ENCODE data around the gene TNFRSF18.

The TNFRSF18 gene

GRCh38 chr1:1213345-1214265, 7.2 kb upstream of the TNFRSF18 start, which contains the start of gene TNFRSF4:
TNFRSF4 (minus strand) TSS chr1:1214153; CDS start chr1:1214127, 26 bp downstream.
- DNase-seq (ENCODE audit: low spot score), result no peak

GRCh38 chr1:1212780-1213344, 6.5 kb upstream of the TNFRSF18 start:
- no peak for DNase-seq (ENCODE audit: low spot score)

GRCh38 chr1:1211541-1212441, 5.4 kb upstream of the TNFRSF18 start:
- DNase-seq (ENCODE audit: low spot score), result no peak

GRCh38 chr1:1210726-1211540, 4.5 kb upstream of the TNFRSF18 start:
- no peak for DNase-seq (ENCODE audit: low spot score)

GRCh38 chr1:1208713-1209433, 2.5 kb upstream of the TNFRSF18 start:
- DNase-seq (ENCODE audit: low spot score), result no peak

- no peak for DNase-seq (ENCODE audit: low spot score)
Measured at GRCh38 chr1:1207571-1207892, 1.1 kb upstream of the TNFRSF18 start.

GRCh38 chr1:1206966-1207531, 657 bp upstream of the TNFRSF18 start:
- DNase-seq (ENCODE audit: low spot score), result no peak

- no peak for DNase-seq (ENCODE audit: low spot score)
Measured at GRCh38 chr1:1205769-1206375, 520 bp downstream of the TNFRSF18 start.

- no peak for DNase-seq (ENCODE audit: low spot score)
Measured at GRCh38 chr1:1204998-1205768, 1.2 kb downstream of the TNFRSF18 start.

GRCh38 chr1:1204425-1204920, 1.9 kb downstream of the TNFRSF18 start:
- DNase-seq (ENCODE audit: low spot score), result no peak

- no peak for DNase-seq (ENCODE audit: low spot score)
Measured at GRCh38 chr1:1203561-1204424, 2.6 kb downstream of the TNFRSF18 start.

GRCh38 chr1:1202831-1203560, 3.4 kb downstream of the TNFRSF18 start:
- no peak for DNase-seq (ENCODE audit: low spot score)

- peak; percentile 80 for DNase-seq (ENCODE audit: low spot score)
Measured at GRCh38 chr1:1200876-1201810, 5.2 kb downstream of the TNFRSF18 start.

GRCh38 chr1:1199961-1200875, 6.2 kb downstream of the TNFRSF18 start:
- DNase-seq (ENCODE audit: low spot score), result no peak

Data from HuH-7.5 (cell line).